Measurements from ENCODE around the gene TXNRD1. TPM values are rescaled to one million over a fixed set of nuclear protein-coding genes. Genes with fewer than 3 reads are reported as not detected.

TXNRD1 gene
- total RNA-seq, 2 donors from 2014 or later = 107 to 185 TPM

DNA sequence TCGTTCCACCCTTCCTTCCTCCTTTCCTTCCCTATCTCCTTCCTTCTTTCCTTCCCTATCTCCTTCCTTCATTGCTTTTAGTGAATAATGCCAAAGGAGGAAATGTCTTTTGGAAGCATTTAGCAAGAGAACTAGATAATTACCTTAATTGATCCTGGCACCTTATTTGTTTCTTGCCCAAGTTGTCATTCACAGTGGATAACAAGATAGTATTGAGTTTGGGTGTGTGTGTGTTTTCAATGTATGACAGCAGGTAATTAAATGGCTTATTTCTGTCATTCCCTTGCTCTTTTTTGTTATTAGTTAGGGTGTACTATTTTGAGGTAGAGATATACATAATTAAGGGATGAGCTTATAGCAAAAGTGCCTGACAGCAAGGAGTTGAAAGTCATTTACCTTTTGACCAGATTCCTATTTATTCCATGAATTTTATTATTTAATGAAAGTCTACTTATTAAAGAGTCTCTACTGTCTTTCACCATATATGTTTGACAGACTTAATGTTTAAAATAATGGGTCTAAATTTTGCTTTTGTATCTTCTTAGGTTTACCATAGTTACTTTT lies 118.2 kb downstream of the TXNRD1 start:
- no peak for DNase-seq (ENCODE audit: low spot score)
- intact Hi-C loops (cut with DNase I) = no loop called here

DNA sequence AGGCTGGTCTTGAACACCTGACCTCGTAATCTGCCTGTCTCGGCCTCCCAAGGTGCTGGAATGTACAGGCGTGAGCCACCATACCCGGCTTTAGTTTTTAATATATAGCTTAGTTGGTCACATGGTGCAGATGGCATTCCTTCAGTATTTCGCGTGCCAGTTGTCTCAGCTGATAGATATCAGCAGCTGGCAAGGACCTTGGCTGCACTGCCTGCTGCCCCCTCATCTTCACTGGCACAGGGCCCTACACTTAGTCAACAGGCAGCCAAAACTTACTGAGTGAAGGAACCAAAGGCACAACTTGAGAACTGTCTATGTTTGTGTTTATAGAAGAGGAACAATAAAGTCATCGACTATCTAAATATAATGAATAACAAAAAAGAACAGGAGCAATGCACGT lies 119.0 kb downstream of the TXNRD1 start:
- intact Hi-C loops (cut with DNase I) = no loop called here
- DNase-seq (ENCODE audit: low spot score) = no peak

DNA sequence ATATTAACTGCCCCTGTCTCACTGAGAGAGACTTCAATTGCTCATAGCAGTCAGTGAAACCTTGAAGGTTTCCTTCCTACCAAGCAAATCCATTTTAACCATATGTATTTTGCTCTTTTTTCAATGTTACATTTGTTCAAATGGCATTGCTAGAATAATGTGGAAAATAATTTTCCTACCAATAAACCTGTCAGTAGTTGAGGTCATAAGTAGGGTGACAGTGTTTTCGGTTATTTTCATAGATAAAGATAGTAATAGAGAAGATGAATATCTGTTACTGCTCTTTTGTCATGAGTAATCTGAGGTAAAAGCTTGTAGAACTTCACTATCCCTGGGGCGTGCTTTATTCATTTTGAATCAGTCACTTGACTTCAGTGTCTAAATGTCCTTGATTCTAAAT lies 120.5 kb downstream of the TXNRD1 start:
- intact Hi-C loops (cut with DNase I) = no loop called here
- DNase-seq (ENCODE audit: low spot score) = no peak

DNA sequence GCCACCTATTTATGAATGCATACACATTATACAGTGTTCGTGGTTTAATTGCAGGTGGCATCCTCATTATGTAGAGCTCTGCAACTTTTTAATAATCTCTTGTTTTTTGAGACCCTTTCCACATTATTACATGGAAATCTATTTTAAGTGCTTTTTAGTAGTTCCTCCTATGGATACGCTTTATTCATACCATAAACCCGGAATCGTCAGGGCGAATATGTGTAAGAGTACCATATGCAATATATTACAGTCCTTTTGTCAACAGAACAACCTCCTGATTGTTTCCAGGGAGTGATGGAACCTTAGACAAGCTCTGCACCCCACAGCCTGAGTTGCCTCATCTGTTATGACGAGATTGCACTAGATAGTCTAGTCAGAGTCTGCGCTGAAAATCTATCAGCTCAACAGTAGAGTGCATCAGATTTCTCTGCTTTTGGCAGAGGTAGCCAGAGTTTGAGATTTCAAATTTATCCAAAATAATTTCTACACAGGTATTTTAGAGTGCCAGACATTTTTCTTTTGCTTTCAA lies 121.5 kb downstream of the TXNRD1 start:
- intact Hi-C loops (cut with DNase I) = no loop called here
- DNase-seq (ENCODE audit: low spot score) = no peak

DNA sequence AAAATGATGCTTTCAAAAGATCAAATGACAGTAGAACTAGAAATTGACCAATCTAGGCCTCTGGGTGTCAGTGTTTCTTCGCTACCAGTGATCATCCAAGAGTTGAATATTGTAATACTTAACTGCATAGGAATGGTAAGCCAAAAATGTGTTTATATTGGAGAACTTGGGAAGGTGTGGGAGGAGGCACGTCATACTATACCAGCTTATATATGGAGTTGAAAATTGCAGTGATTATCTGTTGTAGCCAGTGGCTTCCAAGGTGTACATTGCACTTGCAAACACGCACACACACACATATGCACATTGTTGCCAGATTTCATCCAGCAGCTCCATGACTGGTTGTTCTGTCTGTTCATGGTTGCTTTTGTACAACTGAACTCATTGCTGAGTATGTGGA lies 124.1 kb downstream of the TXNRD1 start:
- DNase-seq (ENCODE audit: low spot score) = no peak
- intact Hi-C loops (cut with DNase I) = no loop called here

DNA sequence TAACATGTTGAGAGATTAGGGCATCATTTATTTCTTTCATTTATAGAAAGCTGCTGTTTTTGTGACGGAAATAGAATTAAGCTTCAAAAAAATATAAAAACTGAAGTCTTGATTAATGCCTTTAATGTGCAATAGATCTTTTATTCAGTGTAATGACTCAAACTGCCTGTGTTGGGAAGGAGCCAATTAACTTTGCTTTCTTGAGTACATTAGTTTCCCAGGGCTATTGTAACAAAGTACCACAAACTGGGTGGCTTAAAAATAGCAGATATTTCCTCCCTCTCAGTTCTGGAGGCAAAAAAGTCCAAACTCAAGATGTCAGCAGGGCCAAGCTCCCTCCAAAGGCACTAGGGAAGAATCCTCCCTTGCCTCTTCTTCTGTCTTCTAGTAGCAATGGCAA lies 124.6 kb downstream of the TXNRD1 start:
- intact Hi-C loops (cut with DNase I) = no loop called here

DNA sequence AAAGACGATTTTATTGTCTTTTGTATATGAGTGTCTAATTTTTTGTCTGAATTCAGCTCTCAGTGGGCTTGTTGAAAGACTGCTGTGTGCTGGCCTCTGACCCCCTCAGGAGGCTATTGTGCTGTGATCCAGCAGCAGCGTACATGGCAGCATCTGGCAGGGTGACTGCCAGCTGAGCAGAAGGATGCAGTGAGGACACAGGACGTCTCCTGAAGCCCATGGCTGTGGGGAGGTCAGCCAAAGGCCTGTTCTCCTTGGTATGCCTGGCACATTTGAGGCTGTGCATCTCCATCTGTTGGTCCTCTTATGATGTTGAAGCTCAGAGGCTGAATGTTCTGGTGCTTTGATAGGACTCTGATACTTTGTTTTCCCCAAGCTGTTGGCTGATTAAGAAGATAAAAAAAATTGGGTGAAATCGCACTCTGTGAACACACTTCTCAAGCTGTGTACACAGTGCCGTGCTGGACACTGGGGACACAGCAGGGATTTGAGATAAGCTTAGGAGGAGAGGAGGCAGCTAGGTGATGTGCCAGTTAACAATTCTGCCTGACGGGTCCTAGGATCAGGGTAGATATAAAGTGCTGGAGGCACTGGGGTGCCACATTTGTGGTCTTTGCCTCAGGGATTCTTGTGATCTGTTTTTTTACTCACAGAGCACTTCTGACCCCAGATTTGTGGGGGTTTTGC lies 125.5 kb downstream of the TXNRD1 start:
- intact Hi-C loops (cut with DNase I) = no loop called here
- DNase-seq (ENCODE audit: low spot score) = no peak

More for the DNA sequence above, 124.6 kb downstream of the TXNRD1 start:
- DNase-seq (ENCODE audit: low spot score) = no peak

DNA sequence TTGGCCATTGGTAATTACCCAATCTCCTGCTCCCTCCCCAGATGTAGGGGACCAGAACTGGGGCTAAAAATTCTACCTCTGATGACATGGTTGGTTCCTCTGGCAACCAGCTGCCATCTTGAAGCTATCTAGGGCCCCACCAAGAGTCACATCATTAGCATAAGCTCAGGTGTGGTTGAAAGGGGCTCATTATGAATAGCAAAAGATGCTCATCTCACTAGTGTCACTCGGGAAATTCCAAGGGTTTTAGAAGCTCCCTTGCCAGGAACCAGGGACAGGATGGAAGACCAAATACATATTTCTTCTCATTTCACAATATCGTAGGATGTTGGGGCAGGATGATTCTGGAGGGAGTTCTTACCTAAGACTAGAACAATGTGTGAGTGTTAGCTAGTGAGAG lies 126.6 kb downstream of the TXNRD1 start:
- no peak for DNase-seq (ENCODE audit: low spot score)
- intact Hi-C loops (cut with DNase I) = no loop called here

DNA sequence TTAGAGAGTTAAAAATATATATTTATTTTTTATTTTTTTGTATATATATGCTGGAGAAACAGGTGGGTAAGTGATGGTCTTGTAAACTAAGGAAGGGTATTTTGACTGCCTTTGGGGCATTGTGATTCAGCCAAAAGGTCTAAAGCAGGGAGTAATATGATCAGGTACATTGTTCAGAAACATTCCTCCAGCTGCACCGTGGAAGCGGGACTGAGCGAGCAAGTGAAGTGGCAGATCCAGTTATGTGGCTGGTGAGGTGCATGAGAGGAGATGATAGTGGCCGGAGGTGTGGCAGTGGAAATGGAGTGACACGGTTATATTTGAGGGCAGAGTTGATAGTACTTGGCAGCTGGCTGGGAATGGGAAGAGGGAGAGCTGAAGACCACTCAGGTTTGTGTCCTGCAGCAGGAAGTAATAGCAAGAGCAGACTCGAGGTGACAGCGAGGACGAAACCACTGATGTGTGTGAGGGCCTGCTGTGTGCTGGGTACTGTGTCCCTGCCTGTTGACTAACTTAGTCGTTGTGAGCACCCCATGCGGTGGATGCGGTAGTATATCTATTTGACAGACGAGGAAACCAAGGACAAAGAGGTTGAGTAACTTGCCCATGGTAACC lies 127.2 kb downstream of the TXNRD1 start:
- no peak for DNase-seq (ENCODE audit: low spot score)
- intact Hi-C loops (cut with DNase I) = no loop called here

DNA sequence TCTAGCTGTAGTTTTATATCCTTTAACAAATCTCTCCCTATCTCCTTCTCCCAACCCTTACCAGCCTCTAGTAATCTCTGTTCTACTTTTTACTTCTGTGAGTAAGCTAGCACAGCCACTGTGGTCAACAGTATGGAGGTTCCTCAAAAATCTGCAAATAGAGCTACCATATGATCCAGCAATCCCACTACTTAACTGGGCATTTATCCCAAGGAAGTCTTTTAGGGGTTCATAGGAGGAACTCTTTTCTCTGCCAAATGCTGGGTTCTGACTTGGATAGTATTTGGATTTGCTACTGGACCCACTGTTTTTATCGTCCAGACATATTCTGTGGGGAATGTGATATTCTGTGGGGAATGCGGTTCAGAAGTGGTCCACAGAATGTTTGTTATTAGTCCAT lies 129.1 kb downstream of the TXNRD1 start:
- intact Hi-C loops (cut with DNase I) = no loop called here
- no peak for DNase-seq (ENCODE audit: low spot score)

DNA sequence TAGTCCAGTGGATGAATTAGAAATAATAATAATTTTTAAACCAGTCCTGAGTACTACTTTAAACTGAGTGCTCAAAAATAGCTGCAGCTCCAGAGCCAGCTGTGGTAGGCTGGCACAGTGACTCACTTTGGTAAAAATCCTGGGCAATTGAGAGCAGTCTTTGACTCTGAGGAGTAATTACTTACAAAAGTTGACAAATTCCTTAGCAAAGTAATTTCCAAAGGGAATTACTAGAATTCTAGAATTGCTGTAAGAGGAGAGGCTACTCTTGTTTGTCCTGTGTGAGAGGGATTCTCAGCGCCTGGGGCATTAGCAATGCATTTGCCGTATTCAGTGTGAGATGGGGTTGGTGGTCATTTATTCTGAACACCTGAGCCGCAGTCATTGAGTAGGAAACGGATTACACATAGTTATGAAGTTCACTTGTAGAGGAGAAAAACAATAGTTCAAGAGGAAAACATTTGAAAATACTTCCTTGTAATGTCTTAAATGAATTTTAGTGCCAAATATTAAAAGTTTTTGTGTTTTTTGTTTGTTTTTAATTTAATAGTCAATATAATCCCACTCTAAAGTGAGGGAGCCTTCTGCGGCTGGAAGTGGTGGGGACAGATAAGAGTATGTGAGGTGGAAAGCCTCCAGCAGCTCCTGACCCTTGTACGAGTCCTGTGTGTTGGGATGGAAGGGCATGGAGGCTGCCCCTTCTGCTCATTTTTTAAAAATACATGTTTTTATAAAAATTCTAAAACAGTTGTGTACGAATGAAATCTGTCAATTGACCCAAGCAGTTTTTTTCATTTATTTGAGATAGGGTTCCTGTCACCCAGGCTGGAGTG lies 129.9 kb downstream of the TXNRD1 start:
- intact Hi-C loops (cut with DNase I) = no loop called here

DNA sequence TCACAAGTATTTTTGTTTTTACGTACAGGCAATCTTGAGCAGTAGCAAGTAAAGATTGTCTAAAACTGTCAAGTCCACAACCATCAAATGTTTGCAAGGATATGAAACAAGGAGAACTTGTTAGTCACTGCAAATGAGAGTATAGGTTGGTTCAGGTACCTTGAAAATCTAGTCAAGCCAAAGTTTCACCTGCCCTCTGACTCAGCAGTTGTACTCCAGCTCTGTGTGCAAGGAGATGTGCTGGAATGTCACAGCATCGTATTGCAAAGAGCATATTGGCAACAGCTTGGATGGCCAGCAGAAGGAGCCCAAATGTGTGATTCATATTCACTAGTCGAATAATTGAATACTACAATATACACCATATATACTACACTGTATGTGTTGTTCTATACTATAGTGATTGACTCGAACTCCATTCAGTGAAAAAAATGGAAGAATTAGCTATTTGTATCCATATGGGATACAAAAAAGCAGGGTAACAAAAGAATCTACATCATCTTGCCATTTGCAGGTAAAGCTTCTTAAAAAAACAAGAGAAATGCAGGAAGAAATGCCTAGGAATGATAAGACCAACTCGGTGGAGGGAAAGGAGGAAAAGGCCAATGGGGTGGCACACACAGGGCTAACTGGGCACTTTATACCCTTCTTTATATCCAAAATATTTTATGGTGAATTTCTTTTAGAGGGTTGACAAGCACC lies 131.9 kb downstream of the TXNRD1 start:
- DNase-seq (ENCODE audit: low spot score) = no peak

More for the DNA sequence above, 129.9 kb downstream of the TXNRD1 start:
- no peak for DNase-seq (ENCODE audit: low spot score)

DNA sequence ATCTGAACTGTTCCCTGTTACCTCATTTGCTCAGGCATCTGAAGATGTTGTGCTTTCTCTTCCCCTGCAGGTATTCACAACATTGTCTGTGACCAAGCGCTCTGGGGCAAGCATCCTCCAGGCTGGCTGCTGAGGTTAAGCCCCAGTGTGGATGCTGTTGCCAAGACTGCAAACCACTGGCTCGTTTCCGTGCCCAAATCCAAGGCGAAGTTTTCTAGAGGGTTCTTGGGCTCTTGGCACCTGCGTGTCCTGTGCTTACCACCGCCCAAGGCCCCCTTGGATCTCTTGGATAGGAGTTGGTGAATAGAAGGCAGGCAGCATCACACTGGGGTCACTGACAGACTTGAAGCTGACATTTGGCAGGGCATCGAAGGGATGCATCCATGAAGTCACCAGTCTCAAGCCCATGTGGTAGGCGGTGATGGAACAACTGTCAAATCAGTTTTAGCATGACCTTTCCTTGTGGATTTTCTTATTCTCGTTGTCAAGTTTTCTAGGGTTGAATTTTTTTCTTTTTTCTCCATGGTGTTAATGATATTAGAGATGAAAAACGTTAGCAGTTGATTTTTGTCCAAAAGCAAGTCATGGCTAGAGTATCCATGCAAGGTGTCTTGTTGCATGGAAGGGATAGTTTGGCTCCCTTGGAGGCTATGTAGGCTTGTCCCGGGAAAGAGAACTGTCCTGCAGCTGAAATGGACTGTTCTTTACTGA lies 132.9 kb downstream of the TXNRD1 start:
- intact Hi-C loops (cut with DNase I) = no loop called here
- DNase-seq (ENCODE audit: low spot score) = no peak

More for the DNA sequence above, 131.9 kb downstream of the TXNRD1 start:
- intact Hi-C loops (cut with DNase I) = no loop called here

DNA sequence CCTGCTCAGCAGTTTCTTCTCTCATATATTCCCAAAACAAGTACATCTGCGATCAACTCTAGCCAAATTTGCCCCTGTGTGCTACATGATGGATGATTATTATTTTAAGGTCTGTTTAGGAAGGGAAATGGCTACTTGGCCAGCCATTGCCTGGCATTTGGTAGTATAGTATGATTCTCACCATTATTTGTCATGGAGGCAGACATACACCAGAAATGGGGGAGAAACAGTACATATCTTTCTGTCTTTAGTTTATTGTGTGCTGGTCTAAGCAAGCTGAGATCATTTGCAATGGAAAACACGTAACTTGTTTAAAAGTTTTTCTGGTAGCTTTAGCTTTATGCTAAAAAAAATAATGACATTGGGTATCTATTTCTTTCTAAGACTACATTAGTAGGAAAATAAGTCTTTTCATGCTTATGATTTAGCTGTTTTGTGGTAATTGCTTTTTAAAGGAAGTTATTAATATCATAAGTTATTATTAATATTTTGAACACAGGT lies 133.5 kb downstream of the TXNRD1 start:
- no peak for DNase-seq (ENCODE audit: low spot score)
- intact Hi-C loops (cut with DNase I) = no loop called here

DNA sequence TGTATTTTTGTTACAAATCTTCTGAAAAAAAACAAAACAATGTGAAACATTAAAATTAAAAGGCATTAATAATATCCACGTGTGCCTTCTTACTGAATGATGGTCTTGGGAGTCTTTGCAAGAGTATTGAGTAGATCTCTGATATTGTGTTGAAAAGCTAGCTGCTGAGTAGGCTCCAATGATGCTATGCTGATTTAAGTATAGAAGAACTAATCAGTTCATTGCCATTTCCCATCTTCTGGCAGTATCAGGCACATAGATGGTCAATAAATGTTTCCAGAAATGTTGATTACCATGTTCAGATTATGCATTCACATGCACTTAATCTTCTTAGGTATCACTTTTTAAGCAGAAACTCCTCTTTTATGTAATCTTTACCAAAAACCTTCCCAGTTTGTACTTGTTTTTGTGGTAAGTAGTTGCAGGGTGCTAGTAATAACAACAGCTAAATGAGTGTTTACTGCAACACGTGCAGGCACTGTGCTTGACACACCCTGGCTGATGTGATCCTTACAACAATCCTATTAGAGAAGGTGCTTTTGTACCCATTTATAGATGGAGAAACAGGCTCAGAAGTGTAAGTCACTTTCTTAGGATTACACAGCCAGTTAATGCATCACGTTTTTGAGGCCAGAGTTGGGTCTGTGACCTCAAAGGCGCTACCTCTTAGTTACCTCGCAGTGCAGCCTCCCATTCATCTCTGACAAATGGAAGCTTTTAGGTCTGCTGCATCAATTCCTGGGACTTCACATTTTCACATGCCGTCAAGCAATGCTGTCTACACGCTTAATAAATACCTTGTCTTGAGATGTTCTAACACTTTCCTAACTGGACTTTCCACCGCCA lies 134.9 kb downstream of the TXNRD1 start:
- intact Hi-C loops (cut with DNase I) = loop anchor here in 1 of 2 donors (10.0 kb wide), 2 partner anchors 146 to 1234 kb away; no protein-coding TSS in a partner anchor
- no peak for DNase-seq (ENCODE audit: low spot score)

DNA sequence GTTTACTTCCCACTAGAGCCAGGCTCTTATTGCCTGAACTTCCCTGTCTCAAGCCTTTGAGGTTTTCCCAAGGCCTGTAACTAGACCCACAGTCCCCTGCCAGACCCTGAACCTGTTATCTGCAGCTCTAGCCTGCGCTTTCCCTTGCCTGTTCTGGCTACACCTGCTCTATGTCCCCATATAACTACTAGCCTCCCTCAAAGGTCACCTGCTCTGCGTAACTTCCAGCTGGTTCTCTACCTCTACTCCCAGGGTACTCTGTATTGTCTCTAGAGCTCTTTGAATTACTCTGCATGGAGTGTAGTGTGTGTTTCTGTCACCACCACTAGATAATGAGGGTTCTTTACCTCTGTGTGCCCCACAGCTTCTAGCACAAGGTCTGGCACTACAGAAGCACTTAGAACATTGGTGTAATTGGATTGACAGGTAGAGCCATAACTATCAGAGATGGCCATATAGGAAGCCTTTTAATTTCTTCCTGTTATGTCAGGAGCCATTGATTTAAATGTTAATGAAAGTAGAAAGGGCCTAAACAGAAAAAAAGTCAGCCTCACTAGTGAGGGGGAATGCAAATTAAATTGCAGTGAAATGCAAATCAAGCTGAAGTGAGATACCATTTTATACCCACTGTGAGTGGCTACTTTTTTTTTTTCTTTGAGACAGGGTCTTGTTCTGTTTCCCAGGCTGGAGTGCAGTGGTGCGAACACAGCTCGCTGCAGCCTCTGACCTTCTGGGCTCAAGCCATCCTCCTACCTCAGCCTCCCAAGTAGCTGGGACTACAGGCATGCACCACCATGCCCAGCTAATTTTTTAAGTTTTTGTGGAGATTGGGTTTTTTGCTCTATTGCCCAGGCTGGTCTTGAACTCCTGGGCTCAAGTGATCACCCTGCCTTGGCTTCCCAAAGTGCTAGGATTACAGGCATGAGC lies 135.7 kb downstream of the TXNRD1 start:
- DNase-seq (ENCODE audit: low spot score) = no peak
- intact Hi-C loops (cut with DNase I) = loop anchor here in 1 of 2 donors (10.0 kb wide), 2 partner anchors 147 to 1233 kb away; no protein-coding TSS in a partner anchor
